GM18870 (cell line): ENCODE results near the gene PSMB3.
"Not testable (repeated sequence)": the region's sequence is repeated elsewhere in the genome, so short reads cannot be mapped to it uniquely, and the experiment has no call there.

Experiments
- ATAC-seq: cut with Tn5 transposase; IDR thresholded peaks from one replicate; pipeline ENCODE4 v1.9.1; 2021; ENCODE audit warnings: moderate library complexity; ENCODE audit not compliant: unreplicated experiment

Gene PSMB3

DNA sequence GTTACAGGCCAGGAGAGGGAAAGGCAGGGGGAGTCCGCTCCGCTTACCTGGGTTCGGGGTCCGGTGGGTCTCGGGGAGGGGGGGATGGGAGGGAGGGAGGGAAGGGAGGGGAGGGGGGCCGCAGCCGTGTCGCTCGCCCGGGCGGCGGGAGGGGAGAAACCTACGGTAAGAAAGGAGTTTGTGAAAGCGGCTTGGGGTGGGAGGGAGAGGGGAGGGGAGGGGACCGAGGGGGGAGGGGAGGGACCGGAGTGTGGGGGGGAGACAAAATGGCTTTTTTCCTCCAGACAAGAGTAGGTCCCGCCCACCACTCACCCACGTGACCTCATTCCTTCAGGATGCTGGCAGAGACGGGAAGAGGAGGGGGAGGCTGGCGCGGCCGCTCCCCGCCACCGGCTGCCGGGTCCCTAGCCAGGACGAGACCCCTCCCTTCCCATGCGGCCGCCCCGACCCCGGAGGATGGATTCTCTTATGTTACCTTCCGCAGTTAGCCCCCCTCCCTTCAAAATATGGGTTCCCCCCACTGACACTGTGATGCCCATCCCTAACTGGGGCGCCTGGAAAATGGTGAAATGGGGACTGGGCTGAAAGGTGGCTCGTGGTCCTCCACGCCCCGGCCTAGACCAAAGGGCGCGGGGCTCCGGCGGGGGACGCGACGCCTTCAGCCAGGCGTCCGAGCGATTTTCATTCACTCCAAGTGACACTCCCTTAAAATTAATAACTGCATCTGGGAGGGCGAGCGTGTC lies 4.2 kb upstream of the PSMB3 start, which contains the start of gene PCGF2:
TSS of gene PCGF2 (minus strand) at position 188 of the 743 bp plus-strand sequence. CDS start 7,934 bp downstream, outside the sequence.
- ATAC-seq = no peak

DNA sequence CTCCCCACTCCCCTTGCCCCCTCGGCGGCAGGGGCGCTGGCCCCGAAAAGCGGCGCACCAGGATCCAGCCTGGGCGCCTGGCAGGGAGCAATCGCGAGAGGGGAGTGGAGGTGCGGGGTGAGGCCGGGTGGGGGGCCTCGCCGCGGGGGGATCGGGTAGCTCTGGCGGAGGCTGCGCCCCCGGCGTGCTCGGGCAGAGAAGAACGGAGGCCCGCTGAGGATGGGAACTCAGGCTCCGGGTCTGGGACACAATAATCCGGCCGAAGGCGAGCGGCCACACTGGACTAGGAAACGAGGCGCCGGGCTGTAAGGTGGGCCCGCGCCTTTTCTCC lies 3.7 kb upstream of the PSMB3 start:
- no peak for ATAC-seq

DNA sequence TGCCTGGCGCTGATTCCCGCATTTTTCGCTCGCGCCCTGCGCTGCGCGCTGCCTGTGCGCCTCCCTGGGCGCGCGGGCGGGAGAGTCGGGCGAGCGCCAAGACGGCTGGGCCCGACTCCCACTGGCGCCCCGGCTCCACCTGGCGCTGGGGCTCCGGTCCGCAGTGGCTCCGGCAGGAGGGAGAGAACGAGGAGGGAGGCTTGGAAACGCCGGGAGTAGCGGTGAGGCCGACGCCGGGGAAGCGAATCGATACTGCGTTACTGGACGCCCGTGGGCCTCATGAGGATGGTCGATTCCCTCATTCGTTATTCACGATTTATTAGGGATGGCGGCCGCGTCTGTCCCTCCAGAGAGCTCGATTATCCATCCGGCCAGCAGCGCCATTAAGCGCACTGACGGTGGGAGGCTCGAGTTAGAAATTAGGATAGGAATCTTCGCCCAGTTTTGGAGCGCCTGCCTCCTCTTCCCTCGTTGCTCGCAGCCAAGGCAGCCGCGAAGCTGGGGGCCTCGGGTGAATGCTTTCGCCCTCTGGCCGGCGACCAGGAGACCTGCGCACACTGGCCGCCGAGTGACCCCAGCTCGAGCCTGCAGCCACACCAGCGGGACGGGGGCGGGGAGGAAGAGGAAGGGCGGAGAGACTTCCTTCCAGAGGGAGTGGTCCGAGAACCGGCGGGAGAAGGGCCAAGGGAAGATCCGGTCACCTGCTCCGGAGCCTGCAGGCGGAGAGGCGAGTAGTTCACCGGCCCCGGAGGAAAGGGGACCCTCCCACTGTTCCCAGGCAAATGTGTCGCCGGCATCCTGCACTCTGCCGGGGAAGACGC lies 3.1 kb upstream of the PSMB3 start:
- ATAC-seq = no peak

DNA sequence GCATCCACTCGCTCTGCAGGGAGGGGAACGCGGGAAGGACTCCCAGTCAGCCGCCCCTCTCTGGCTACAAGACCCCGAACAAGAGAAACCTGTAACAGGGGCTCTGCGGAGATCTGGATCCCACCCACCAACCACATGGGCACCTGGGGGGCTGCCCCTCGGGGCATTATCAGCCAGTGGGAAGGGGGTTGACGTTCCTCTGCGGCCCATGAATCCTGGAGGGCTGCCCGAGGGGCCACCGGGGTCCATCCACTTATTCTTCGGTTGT lies 2.6 kb upstream of the PSMB3 start:
- ATAC-seq = no peak

DNA sequence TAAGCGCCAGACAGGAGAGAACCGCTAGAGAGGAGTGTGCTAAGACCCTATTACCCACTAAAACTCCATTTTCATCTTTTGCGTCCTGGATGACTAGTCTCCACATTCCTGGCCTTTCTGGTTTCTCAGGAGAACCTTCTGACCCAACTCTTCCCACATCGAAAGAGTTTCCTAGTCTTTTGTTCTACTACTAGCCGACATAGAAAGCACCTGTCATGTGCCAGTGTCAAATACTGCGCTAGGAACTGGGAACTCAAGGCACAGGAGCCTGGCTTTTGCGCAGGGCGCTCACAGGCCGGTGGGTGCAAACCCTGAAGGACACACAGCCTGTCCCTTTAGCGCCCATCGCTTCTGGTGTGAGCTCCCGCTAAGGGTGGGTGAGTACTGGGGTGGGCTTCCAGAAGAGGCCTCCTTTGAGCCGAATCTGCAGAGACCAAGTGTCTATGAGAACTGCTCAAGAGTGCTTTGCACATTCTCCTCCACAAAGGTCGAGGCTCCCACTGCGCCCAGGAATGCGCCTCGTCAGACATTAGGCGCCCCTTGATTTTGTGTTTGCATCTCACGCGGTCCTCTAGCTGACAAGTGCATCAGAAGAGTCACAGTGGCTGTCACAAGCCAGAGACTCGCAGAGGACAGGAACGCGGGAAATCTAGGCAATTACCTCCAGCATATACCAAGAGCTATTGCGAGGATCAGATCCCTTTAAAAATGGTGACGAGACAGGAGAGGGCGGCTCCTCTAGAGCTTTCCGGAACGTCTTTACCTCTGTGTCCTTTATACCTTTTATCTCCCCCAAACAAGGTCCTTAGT lies 2.0 kb upstream of the PSMB3 start:
- ATAC-seq = no peak

DNA sequence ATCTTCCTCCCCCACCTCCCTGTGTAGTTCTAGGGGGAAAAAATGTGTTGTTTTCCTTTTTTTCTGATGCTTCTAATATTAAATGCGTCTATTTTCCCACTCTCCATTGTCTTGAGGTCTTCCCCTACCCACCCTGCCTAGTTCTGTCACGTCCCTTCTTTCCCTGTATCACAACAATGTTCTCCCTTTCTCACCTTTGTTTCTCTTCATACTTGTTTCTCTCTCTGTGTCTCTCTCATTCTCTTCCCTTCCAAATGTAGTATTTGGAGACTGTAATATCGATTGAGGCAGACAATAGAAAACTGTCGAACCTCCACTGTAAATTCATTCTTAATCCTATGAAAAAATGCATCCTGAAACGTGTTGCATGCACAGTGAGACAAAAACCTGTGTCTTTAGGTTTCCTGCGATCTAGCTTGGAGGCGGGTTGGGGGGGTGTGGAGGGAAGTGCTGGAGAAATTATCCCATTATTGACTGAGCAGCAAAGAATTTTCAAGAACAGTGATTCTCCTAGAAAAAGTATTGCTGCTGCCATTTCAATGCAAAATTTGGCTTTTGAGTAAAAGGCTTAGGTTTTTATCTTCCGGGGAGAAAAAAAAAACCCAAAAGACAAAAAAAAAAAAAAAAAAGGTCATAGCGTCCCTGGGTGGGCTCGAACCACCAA lies 1.3 kb upstream of the PSMB3 start:
- ATAC-seq = no peak

DNA sequence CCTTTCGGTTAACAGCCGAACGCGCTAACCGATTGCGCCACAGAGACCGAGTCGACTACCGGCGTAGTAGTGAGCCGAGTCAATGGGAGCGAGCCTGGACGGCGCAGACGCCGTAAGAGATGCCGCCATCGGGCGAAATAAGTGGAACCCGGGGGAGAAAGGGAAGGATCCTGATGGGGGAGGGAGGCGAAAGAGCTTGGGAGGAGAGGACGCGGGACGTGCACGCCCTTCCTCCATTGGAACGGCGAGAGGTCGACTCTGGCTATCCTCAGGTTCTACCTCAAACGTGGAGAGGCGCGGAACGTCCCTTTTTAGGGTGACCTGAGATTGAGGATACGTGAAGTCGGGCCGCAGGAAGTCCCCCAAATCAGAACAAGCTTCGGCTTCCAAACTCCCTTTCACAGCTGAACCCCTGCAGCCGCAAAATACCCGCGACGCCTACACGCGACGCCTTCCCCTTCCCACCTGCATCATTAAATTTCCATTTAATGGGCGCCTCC lies 683 bp upstream of the PSMB3 start:
- ATAC-seq = no peak

DNA sequence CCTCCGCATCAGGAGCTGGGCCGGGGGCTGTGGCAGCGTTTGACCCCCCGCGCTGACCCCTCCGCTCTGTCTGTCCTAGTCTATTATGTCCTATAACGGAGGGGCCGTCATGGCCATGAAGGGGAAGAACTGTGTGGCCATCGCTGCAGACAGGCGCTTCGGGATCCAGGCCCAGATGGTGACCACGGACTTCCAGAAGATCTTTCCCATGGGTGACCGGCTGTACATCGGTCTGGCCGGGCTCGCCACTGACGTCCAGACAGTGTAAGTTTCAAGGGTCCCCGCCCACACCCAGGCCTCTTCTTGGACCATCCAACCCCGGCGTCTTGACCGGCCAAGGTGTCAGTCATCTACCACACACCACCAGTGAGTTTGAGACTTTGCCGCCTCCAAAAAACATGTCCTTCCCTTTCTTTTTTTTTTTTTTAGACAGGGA lies 548 bp downstream of the PSMB3 start:
- no peak for ATAC-seq

DNA sequence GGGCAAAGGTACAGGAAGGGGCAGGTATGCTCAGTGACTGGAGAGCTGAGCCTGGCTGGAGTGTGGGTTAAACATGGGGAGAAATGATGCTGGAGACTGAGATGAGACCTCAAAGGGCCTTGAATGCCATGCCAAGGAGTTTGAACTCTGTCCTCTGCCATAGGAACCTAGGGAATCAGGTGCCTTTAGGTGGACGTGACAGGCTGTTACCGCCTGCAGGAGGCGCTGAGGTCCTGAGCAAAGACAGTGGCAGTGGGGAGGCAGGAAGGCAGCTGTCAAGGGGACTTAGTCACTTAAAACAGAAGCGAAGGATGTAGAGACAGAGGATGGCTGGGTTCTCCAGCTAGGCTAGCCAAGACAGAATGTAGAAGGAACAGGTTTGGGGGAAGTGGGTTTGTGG lies 9.1 kb downstream of the PSMB3 start:
- ATAC-seq = no peak

DNA sequence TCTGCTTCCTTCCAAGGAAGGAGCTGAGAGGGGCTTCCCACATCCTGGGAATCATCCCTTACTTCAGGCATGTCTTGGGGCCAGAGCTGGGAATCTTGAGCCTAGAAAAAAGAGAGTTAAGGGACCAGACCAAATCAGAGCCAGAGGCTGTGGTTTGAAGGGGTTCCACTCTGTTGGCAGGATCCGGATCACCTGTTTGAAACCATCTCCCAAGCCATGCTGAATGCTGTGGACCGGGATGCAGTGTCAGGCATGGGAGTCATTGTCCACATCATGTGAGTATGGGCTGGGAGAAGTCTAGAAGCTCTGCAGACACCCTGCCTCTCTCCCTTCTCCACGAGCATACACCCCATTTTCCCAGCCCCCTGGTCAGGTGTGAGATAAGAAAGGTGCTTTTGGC lies 9.7 kb downstream of the PSMB3 start:
- ATAC-seq = no peak

DNA sequence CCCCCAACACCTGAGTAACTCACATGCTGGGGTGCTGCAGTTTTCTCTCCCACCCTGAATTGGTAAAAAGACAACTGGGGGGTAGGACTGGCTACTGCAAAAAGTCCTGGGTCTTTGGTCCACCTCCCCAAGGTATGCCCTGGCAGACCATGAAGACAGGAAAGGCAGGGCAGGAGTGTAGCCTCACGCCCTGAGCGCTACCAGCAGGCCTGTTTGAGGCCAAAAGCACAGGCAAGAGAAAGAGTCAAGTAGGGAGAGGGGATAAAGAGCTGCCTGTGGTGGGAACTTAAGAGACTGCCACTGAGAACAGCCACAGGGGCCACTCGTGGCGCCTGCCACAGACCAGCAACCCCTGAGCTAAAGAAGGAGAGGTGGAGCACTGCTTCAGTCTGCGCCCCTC lies 13.8 kb downstream of the PSMB3 start:
- no peak for ATAC-seq

DNA sequence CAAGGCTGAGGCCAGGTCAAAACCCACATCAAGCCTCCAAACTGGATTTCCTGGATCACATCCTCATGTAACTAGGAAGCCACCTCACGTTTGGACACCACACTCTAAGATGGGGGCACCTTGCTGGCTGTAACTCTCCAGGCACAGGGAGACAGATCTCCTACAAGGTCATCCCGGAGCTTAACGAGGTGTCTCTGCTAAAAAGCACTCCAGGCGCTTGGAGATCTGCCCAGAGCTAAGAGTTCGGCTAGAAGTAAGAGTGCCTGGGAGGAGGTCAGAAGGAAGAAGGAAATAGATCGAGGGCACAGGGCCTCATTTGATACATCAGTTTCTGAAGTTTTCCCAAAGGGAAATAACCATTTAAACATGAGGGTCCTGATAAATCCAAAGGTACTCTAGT lies 15.9 kb downstream of the PSMB3 start:
- no peak for ATAC-seq

DNA sequence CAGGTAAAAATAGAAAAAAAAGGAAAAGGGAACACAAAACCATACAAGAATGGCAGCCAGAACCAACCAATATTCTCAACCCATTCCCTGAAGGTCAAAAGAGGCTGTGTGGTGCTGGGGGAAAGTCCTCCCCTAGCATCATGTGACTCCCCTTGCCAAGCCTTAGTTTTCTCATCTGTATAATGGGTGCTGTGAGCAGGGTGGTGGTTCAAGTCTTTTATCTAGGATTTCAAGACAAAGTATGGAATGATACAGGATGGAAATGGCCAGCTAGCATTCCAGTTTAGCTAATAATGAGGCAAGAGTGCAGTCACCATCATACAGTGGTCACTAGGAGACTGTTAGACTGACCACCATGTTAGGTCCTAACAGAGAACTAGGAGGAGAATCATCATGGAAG lies 20.7 kb downstream of the PSMB3 start:
- ATAC-seq = no peak

DNA sequence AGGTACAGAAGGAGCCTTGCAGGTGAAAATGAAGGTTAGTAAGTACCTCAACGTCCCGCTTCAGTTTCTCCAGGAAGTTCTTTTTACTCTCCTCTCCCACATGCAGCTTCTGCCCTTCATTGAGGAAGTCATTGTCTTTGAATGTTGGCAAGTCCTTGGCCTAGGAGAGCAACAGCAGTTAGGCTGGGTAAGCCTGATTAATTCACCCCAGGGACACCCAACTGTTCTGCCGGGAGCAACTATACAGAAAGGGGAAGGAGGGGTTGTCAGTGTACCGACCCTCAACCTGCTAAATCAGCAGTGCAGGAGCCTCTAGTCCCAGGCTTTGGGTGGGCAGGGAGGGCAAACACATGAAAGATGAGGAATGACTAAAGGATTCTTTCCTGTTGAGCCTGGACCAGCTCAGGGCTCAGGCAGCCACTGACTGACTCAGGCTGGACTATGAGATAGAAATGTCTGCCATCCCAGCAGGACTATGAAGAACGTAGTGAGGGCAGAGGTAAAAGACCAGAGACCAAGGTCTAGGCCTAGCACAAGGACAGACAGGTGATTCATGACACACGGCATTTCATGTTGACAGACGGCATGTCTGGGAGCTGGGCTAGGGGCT lies 25.2 kb downstream of the PSMB3 start:
- ATAC-seq = no peak

DNA sequence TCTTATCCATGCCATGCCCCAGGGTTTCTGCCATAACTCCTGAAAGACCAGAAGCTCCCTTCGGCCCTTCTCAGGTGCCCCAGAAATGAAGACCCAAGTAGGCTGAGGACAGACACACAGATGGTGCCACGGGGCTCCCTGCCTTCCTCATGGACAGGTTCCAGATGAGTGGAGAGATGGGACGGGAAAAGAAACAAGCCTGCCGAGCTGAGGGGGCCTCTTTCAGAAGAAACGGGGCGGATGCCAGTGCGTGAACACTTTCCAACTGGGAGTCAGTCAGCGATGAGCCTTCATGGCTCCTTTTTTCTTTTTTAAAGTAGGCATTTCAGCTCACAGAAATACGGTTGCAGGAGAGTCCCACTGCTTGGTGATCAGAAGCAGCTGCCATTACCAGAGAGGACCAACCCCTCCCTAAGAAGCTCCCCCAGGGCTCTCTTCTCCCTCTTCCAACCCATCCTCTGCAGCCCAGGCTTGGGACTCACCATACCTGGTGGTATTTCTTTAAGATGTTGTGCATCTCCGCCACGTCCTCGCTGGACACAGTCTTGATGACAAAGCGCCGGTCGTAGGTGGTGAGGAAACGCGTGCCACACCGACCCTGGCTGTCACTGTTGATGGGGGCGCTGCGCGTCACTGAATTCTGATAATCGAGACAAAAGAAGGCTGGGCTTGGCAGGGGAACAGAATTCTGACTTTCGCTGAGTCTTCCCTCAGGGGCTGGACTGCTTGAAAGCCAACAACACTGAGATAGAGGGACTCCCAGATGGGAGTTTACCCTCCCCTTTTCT lies 27.6 kb downstream of the PSMB3 start:
- no peak for ATAC-seq

DNA sequence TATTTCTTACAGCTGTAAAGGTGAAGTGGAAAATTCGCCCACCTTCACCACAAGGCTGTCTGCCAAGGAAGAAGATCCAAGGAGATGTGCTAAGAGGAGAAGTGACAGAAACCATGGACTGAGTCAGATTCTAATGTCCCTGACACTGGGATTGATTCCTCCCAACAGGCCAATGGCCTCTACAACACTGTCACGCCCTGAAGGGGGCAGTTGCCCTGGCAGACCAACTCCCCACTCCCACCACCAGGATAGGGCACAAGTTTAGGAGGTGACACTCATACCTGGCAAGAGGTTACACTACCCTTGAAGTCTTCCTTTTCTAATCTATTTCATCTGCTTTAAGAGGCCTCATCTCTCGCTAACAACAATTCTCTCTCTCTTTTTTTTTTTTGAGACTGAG lies 30.7 kb downstream of the PSMB3 start:
- no peak for ATAC-seq

DNA sequence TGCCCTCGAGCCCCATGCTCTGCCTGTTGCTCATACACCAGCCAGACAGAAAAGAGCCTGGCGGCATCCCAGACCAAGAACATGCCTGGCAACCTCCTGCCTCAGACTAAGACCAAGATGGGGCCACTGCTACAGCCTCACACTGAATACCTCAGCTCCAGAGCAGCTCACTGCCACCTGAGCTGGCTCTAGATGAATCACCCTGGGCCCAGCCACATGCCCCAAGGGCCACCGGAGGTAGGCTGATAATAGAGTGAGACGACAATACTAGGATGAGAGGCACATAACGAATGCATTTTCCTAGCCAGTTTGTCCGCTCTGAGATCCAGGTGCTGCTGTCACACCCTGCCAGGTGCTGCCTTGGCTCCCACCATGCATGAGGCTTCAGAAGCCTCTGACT lies 33.8 kb downstream of the PSMB3 start:
- ATAC-seq = no peak

DNA sequence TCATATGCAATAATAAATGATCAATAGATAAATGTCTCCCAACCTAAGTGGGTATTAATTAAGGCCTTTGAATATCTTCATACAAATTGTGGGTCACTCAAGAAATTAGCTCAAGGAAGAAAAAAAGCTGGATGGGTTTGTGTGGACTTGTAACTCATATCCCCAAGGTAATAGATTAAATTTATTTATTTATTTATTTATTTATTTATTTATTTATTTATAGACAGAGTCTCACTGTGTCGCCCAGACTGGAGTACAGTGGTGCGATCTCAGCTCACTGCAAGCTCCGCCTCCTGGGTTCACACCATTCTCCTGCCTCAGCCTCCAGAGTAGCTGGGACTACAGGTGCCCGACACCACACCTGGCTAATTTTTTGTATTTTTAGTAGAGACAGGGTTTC lies 35.5 kb downstream of the PSMB3 start:
- ATAC-seq = not testable (repeated sequence)

DNA sequence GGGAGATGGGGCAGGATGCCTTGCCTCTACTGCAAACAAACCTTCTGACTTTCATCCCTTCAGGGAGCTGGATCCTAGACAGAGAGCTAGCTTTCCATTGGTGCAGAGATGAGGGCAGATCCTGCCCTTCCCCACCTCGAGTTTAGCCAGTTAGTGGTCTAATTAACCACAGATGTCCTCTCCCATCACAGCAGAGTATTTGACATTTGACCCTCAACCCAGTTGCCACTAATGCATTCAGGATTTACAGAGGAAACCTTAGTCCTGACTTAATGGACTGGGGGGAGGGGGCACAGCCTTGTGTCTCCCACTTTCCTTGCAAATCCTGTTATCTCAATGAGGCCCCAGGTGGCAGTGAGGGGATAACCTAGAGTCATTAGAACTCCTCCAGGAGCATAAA lies 36.6 kb downstream of the PSMB3 start:
- ATAC-seq = no peak

DNA sequence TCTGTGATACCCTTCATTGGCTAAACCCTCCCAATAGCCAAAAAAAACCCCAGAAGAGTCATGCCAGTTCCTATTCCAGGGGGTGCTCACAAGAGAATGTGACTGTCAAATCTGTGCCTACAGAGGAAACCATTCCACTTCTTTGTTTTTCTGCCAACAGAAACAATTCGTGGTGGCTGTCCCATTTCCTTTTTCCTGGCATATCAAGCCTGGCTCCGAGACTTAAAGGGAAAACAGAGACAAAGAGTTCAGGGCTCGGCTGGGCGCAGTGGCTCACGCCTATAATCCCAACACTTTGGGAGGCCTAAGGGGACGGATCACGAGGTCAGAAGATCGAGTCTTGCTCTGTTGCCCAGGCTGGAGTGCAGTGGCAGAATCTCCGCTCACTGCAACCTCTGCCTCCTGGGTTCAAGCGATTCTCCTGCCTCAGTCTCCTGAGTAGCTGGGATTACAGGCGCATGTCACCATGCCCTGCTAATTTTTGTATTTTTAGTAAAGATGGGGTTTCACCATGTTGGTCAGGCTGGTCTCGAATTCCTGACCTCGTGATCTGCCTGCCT lies 37.7 kb downstream of the PSMB3 start:
- ATAC-seq = not testable (repeated sequence)
